C1 segment of cervical spinal cord (tissue), 14 donors: Measurements from ENCODE around the gene HRK.
A peak's percentile ranks its signal among the peaks of the same experiment; 100 is the strongest.

Source experiments
- DNase-seq, 14 donors: peaks; one replicate each; lab custom pipeline; 2025; lab: John Stamatoyannopoulos, UW

The HRK gene

GRCh38 chr12:116898669-116899068 lies 17.4 kb upstream of the HRK start:
- no peak for DNase-seq

GRCh38 chr12:116897476-116897875 lies 16.2 kb upstream of the HRK start:
- no peak for DNase-seq

GRCh38 chr12:116896411-116896924 lies 15.2 kb upstream of the HRK start:
- no peak for DNase-seq

GRCh38 chr12:116894913-116895312 lies 13.7 kb upstream of the HRK start:
- DNase-seq = no peak

GRCh38 chr12:116892349-116893140 lies 11.3 kb upstream of the HRK start:
- no peak for DNase-seq

- no peak for DNase-seq
Measured at GRCh38 chr12:116891019-116891418, 9.8 kb upstream of the HRK start.

- DNase-seq = no peak
Measured at GRCh38 chr12:116890330-116890729, 9.1 kb upstream of the HRK start.

- DNase-seq = no peak
Measured at GRCh38 chr12:116887897-116888296, 6.7 kb upstream of the HRK start.

- no peak for DNase-seq
Measured at GRCh38 chr12:116887244-116887643, 6.0 kb upstream of the HRK start.

GRCh38 chr12:116885491-116885890 lies 4.2 kb upstream of the HRK start:
- DNase-seq = no peak

- no peak for DNase-seq
Measured at GRCh38 chr12:116884871-116885270, 3.6 kb upstream of the HRK start.

GRCh38 chr12:116882742-116883141 lies 1.5 kb upstream of the HRK start:
- DNase-seq = peak in 1 of 14 donors; percentile 7

DNA sequence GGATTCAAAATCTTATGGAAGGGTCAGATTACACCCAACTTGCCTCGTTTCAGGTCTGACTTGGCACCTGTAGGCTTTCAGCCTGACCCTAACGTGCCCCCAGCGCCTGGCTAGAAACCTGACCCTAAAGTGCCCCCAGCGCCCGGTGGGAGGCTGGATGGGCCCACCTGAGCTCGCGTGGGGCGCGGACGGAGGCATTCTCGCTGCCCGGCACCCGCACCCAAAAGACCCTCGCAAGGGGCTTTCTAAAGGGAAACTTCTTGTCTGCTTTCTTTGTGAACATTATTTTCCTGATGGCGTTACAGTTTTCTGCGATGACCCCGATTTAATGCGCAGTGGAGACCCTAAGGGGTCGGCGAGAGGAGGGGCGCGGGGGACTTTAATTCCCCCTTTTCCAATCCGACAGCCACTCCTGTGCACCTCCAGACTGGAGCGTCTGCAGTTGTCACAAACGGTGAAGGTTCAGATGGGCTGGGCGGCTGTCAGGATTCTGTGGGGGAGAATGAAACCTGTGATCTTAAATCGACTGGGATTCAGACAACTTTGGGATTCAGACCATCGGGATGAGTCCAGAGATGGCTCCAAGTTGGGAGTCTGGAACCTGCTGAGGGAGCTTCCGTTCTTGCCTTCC lies 751 bp upstream of the HRK start:
- no peak for DNase-seq

DNA sequence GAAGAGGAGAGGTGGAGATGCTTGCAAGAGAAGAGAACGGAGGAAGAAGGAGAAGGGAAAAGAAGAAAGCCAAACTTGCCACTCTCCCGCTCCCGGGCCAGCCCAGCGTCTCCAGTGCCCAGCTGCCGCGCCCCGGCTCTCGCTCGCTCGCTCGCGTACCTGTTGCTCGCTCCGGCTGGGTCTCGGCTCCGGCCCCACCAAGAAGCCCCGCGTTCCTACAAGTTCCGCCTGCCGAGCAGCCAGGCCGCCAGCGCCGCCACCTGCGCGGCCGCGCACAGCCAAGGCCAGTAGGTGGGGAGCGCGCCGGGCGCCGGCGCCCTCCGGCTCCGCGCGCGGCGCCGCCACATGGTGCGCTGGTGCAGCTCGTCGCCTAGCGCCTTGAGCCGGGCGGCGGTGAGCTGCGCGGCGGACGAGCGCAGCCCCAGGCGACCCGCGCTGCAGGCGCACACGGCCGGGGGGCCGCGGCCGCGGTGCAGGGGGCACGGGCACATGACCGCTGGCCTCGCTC lies 370 bp downstream of the HRK start:
- DNase-seq = peak in 2 of 14 donors; percentile 9 to 18

- no peak for DNase-seq
Measured at GRCh38 chr12:116880213-116880816, 926 bp downstream of the HRK start.

GRCh38 chr12:116879509-116880212 lies 1.6 kb downstream of the HRK start:
- no peak for DNase-seq

DNA sequence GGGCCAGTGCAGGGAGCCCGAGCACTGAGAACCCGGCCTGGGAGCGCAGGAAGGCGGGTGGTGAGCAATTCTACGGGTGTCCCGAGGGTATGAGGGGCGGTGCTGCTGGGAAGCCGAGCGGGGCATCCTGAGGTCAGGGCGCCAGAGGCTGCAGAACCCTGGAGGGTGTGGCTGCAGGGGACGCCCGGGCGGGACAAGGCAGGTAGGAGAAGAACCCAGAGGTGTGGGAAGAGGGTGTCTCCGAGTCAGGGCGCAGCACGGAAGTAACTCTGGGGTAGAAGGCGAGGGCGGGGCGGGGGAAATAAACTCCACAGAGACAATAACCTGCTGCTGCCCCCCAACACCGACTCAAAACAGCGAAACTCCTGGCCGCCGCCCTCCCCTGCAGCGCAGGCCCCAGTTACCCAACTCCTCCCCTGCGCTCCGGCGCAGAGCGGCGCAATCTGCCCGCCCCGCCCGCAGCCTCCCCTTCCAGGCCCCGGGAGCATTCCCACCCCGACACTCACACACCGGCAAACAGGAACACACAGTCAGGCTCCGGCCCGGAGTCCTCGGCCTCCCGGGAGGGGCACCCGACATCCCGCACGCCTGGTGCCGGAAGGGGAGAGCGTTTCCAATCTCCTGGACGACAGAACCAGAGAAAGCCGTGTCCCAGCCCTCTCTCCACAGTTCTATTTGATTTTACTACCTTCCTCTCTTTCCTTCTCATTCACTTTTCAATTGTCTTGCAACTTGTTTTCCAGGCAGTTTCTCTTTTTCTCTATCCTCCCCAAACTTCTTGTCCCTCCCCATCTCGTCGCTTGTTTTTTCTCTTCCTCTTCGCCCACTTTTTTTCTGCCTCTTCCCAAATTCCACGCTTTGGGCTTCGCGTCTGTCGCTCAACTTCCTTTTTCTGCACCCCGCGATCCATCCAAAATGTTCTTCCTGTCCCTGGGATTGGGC lies 2.4 kb downstream of the HRK start:
- no peak for DNase-seq

GRCh38 chr12:116876151-116876869 lies 4.9 kb downstream of the HRK start:
- peak in 4 of 14 donors; percentile 2 to 8 (median 3) for DNase-seq

GRCh38 chr12:116874324-116874995 lies 6.8 kb downstream of the HRK start:
- DNase-seq = no peak
